Body of pancreas (tissue), 4 donors: Measurements from ENCODE around the gene OTOG. TPM values are rescaled to one million over a fixed set of nuclear protein-coding genes. Genes with fewer than 3 reads are reported as not detected.

Experiments used
- ATAC-seq: fragments of 150-250 bp; one replicate; pipeline ENCODE4 v1.9.1; 2016
- DNase-seq, 4 donors: peaks; one replicate each; pipeline ENCODE4 v3.0.0-alpha.2; 2019
- H3K27ac ChIP-seq, 4 donors: fragments of 200-600 bp; sonication (generic); 1 replicate in 3 of 4; 2 replicates in 1 of 4; pipeline versions ENCODE4 v1.5.1 to v1.6.1; 2016 to 2019; ENCODE audit warnings: mild to moderate bottlenecking in 1 of 4, mixed read lengths in 1 of 4, moderate library complexity in 1 of 4
- H3K27me3 ChIP-seq, 2 donors: fragments of 200-600 bp; sonication (generic); one replicate each; pipeline ENCODE4 v1.6.0; 2016; ENCODE audit warnings: mild to moderate bottlenecking in 1 of 2
- H3K36me3 ChIP-seq, 2 donors: fragments of 200-600 bp; sonication (generic); replicated peaks in 1 of 2; 2 replicates each; pipeline ENCODE4 v1.5.1; 2016; ENCODE audit warnings: low read depth in 2 of 2; ENCODE audit not compliant: insufficient read depth in 1 of 2
- H3K4me1 ChIP-seq: fragments of 200-600 bp; sonication (generic); one replicate; pipeline ENCODE4 v1.6.0; 2016
- H3K4me3 ChIP-seq, 2 donors: fragments of 200-600 bp; sonication (generic); 1 replicate in 1 of 2; 2 replicates in 1 of 2; pipeline ENCODE4 v1.5.1; 2016 to 2019
- H3K9me3 ChIP-seq, 3 donors: fragments of 200-600 bp; sonication (generic); 1 replicate in 2 of 3; 2 replicates in 1 of 3; pipeline ENCODE4 v1.5.1; 2016
- POLR2A ChIP-seq, 3 donors: fragments of 450-650 bp; IDR thresholded peaks; one replicate each; pipeline ENCODE4 v1.6.1; 2016; ENCODE audit warnings: antibody characterized with exemption in 3 of 3, mild to moderate bottlenecking in 2 of 3
- WGBS, 2 donors: methylation state at CpG; one replicate each; pipeline ENCODE4 v1.1.5; 2017; 5-methylcytosine and 5-hydroxymethylcytosine counted together
- intact Hi-C: fragments of 100-400 bp; cut with DNase I; formaldehyde crosslinking; loops from one replicate; pipeline ENCODE4 v1.15.1; 2023
- total RNA-seq, 2 donors: library from RNA; depleted of rRNA; stranded (reverse); fragments of >200 nt; gene quantifications; one replicate each; pipeline ENCODE4 v1.1.0, GENCODE V29; 2016
- TF ChIP-seq, protein P1 (sequence below), 7 experiments: fragments of 450-650 bp in 4 of 7; fragments of 200-600 bp in 3 of 7; sonication (generic) in 3 of 7; IDR thresholded peaks; one replicate each; pipeline ENCODE4 v1.5.1; 2016 to 2019; ENCODE audit warnings: antibody characterized with exemption in 7 of 7

The OTOG gene
- total RNA-seq, 2 donors from 2014 or later, result not detected

DNA sequence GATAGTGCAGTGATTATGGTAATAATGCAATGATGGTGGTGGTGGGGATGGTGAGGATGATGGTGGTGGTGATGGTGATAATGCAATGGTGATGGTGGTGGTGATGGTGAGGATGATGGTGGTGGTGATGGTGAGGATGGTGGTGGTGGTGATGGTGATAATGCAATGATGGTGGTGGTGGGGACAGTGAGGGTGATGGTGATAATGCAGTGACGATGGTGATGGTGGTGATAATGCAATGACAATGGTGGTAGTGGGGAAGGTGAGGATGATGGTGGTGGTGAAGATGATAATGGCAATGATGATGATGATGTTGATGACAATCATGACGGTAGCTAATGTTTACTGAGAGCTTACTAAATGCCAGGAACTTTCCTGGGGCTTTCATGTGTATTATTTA lies 92.7 kb downstream of the OTOG start:
- Histone ChIP-seq H3K36me3 (no peaks in the 10 kb centered on the region), H3K9me3 (no peaks in the 10 kb centered on the region), H3K4me1 (no peaks in the 10 kb centered on the region), H3K27ac (no peak overlapping the region), H3K27me3 (no peaks in the 10 kb centered on the region), H3K4me3 (no peak overlapping the region)
- TF ChIP-seq POLR2A (IDR thresholded peaks at IDR 0.05), result no peak
- TF ChIP-seq, protein P1, sequence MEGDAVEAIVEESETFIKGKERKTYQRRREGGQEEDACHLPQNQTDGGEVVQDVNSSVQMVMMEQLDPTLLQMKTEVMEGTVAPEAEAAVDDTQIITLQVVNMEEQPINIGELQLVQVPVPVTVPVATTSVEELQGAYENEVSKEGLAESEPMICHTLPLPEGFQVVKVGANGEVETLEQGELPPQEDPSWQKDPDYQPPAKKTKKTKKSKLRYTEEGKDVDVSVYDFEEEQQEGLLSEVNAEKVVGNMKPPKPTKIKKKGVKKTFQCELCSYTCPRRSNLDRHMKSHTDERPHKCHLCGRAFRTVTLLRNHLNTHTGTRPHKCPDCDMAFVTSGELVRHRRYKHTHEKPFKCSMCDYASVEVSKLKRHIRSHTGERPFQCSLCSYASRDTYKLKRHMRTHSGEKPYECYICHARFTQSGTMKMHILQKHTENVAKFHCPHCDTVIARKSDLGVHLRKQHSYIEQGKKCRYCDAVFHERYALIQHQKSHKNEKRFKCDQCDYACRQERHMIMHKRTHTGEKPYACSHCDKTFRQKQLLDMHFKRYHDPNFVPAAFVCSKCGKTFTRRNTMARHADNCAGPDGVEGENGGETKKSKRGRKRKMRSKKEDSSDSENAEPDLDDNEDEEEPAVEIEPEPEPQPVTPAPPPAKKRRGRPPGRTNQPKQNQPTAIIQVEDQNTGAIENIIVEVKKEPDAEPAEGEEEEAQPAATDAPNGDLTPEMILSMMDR (IDR thresholded peaks at IDR 0.05), result no peak
- ATAC-seq (no peak), DNase-seq (no peak)
- WGBS, 2 donors, result 43 to 53% methylated on average over 2 of the region's 2 CpGs
- intact Hi-C loops, result no loop called here

DNA sequence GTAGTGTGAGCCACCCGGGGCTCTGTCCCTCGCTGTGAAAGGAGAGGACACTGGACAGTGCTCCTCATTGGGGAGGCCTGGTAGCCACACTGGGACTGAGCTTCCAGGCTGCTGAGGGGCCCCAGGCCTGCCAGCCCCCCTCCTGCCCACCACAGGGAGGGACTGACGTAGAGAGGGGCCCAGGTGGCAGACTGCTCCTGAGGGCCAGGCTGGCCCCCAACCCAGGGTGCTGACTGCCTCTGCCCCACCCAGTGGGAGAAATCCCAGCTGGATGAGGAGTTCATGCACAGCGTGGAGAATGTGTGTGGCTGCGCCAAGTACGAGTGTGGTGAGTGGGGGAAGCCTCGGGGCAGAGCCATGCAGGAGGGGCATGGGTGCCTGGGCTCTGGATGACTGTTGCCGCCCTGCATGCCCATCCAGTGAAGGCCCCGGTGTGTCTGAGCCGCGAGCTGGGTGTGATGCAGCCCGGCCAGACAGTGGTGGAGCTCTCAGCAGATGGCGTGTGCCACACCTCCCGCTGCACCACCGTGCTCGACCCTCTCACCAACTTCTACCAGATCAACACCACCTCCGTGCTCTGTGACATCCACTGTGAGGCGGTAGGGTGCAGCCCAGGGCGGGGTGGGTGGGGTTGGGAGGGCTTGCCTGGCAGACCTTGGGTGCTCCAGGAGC lies 93.6 kb downstream of the OTOG start:
- 48 to 67% methylated on average over 11 to 19 of the region's 19 CpGs for WGBS, 2 donors
- no peak for TF ChIP-seq POLR2A (IDR thresholded peaks at IDR 0.05)
- TF ChIP-seq, protein P1 (IDR thresholded peaks at IDR 0.05), result no peak
- H3K4me3 ChIP-seq, result no peak overlapping the region
- intact Hi-C loops, result no loop called here
- H3K4me1 ChIP-seq, result no peaks in the 10 kb centered on the region
- DNase-seq (no peak), ATAC-seq (no peak)
- H3K9me3 ChIP-seq, result no peaks in the 10 kb centered on the region
- H3K36me3 ChIP-seq, result no peaks in the 10 kb centered on the region
- H3K27ac ChIP-seq, result no peak overlapping the region
- H3K27me3 ChIP-seq, result no peaks in the 10 kb centered on the region

DNA sequence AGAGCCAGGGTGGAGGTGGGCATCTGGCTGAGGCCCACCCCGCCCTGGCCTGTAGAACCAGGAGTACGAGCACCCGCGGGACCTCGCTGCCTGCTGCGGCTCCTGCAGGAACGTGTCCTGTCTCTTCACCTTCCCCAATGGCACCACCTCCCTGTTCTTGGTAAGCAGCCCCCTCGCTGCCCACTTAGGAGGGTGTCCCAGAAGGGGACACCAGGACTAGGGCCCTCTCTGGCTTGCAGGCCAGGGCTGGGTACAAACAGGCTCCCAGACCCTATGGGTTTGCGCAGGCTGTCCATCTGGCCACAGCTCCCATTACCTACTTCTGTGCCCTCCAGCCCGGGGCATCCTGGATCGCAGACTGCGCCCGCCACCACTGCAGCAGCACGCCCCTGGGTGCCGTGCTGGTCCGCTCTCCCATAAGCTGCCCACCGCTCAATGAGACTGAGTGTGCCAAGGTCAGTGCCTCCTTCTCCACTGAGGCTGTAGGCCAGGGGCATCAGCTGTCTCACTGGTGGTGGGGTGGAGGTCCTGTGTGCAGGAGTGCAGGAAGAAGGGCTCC lies 94.8 kb downstream of the OTOG start:
- TF ChIP-seq, protein P1 (IDR thresholded peaks at IDR 0.05), result no peak
- TF ChIP-seq POLR2A (IDR thresholded peaks at IDR 0.05), result no peak
- intact Hi-C loops, result no loop called here
- DNase-seq, result no peak
- no peaks in the 10 kb centered on the region for H3K36me3 ChIP-seq
- no peak overlapping the region for H3K27ac ChIP-seq
- H3K4me3 ChIP-seq, result no peak overlapping the region
- 77 to 85% methylated on average over 12 to 17 of the region's 17 CpGs for WGBS, 2 donors
- H3K27me3 ChIP-seq, result no peaks in the 10 kb centered on the region
- ATAC-seq, result no peak
- no peaks in the 10 kb centered on the region for H3K9me3 ChIP-seq
- no peaks in the 10 kb centered on the region for H3K4me1 ChIP-seq

DNA sequence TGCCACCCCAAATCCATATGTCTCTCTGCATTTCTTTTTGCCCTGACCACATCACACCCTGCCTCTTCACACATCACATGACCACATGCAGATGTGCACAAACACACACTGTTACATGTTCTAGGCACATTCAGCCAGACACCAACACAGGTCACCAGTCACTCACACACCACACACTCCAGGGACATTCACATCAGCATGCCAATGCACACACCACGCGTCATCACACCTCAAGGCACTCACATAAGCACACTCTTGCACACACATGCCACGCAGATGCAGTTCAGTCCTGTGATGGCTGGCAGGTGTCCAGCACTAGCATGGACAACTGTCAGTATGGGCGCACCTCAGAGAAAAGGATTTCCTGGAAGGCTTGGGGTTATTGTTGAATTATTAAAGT lies 95.3 kb downstream of the OTOG start:
- no peaks in the 10 kb centered on the region for H3K27me3 ChIP-seq
- H3K36me3 ChIP-seq, result no peaks in the 10 kb centered on the region
- TF ChIP-seq, protein P1 (IDR thresholded peaks at IDR 0.05), result no peak
- no peak for TF ChIP-seq POLR2A (IDR thresholded peaks at IDR 0.05)
- H3K4me1 ChIP-seq, result no peaks in the 10 kb centered on the region
- no peak overlapping the region for H3K4me3 ChIP-seq
- 70 to 74% methylated on average over 4 of the region's 4 CpGs for WGBS, 2 donors
- H3K27ac ChIP-seq, result no peak overlapping the region
- no peak for ATAC-seq
- H3K9me3 ChIP-seq, result no peaks in the 10 kb centered on the region
- intact Hi-C loops, result no loop called here
- DNase-seq, result no peak

DNA sequence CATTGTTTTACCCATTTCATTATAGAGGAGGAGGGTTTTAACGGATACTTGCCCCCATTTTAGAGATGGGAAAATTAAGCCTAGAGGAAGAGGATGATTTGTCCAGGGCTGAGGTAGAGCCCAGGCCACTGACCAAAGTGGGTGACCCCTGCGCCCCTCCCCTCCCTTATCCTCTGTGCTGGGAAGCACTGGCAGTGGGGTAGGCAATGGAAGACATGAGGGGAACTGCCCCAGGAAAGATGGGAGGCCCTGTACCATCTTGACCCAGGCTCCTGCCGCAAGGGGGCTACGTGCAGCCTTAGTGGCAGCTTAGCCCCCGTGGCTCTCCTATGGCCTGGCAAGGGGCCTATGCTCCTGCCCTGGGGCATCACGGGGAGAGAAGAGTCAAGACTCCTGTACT lies 95.9 kb downstream of the OTOG start:
- intact Hi-C loops, result no loop called here
- no peaks in the 10 kb centered on the region for H3K9me3 ChIP-seq
- WGBS, 2 donors, result 78 to 85% methylated on average over 5 to 6 of the region's 6 CpGs
- H3K4me3 ChIP-seq, result no peak overlapping the region
- no peak overlapping the region for H3K27ac ChIP-seq
- no peaks in the 10 kb centered on the region for H3K27me3 ChIP-seq
- no peaks in the 10 kb centered on the region for H3K4me1 ChIP-seq
- ATAC-seq (no peak), DNase-seq (no peak)
- H3K36me3 ChIP-seq, result no peaks in the 10 kb centered on the region
- TF ChIP-seq, protein P1 (IDR thresholded peaks at IDR 0.05), result no peak
- no peak for TF ChIP-seq POLR2A (IDR thresholded peaks at IDR 0.05)
